ENCODE measurements around the gene STX7.
"Not testable (repeated sequence)": the region's sequence is repeated elsewhere in the genome, so short reads cannot be mapped to it uniquely, and the experiment has no call there.

The STX7 gene, protein sequence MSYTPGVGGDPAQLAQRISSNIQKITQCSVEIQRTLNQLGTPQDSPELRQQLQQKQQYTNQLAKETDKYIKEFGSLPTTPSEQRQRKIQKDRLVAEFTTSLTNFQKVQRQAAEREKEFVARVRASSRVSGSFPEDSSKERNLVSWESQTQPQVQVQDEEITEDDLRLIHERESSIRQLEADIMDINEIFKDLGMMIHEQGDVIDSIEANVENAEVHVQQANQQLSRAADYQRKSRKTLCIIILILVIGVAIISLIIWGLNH

GRCh38 chr6:132512638-132513632 lies at the start of gene STX7:
STX7 (minus strand) TSS chr6:132513116; CDS start chr6:132503530, 9,586 bp downstream.
- Mint-ChIP-seq H3K36me3 (ENCODE audit: low read depth) (peaks cover under 1% of the 10 kb centered on the region), H3K27ac (peak within 1 kb of the TSS; percentile 87), H3K4me1 (peaks cover 28% of the 10 kb centered on the region), H3K4me3 (peak within 1 kb of the TSS; percentile 93), H3K9me3 (no peaks in the 10 kb centered on the region), H3K27me3 (no peaks in the 10 kb centered on the region)
- DNase-seq (peak; percentile 86), ATAC-seq (peak; percentile 95)

DNA sequence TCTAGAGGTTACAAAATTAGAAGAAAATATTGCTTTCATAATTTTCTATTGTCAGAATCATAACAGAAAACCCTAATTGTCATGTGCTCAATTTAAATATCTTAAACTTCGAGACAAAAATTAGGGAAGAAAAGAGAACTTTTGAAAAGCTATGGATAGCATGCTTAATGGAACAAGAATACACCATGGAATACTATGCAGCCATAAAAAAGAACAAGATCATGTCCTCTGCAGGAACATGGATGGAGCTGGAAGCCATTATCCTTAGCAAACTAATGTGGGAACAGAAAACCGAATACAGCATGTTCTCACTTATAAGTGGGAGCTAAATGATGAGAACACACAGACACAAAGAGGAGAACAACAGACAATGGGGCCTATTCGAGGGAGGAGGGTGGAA lies 47.2 kb upstream of the STX7 start:
- not testable (repeated sequence) for ATAC-seq; DNase-seq; H3K4me1 Mint-ChIP-seq; H3K4me3 Mint-ChIP-seq; H3K27ac Mint-ChIP-seq; H3K9me3 Mint-ChIP-seq; H3K36me3 Mint-ChIP-seq (ENCODE audit: low read depth)
- H3K27me3 Mint-ChIP-seq: peaks cover 14% of the 10 kb centered on the region

GRCh38 chr6:132552372-132552771 lies 39.5 kb upstream of the STX7 start, which contains the start of gene TAAR8:
TAAR8 (plus strand) TSS chr6:132552672; CDS start chr6:132552693, 21 bp downstream.
- Mint-ChIP-seq H3K4me3 (no peak within 1 kb of the TSS), H3K36me3 (ENCODE audit: low read depth) (no peaks in the 10 kb centered on the region), H3K4me1 (no peaks in the 10 kb centered on the region), H3K9me3 (no peaks in the 10 kb centered on the region), H3K27me3 (peaks cover 21% of the 10 kb centered on the region), H3K27ac (no peak within 1 kb of the TSS)
- DNase-seq: no peak
- no peak for ATAC-seq

- no peak overlapping the region for H3K4me3 Mint-ChIP-seq
- H3K36me3 Mint-ChIP-seq (ENCODE audit: low read depth): no peaks in the 10 kb centered on the region
- no peaks in the 10 kb centered on the region for H3K9me3 Mint-ChIP-seq
- ATAC-seq: no peak
- H3K27ac Mint-ChIP-seq: no peak overlapping the region
- no peaks in the 10 kb centered on the region for H3K4me1 Mint-ChIP-seq
- DNase-seq: no peak
- peaks cover 17% of the 10 kb centered on the region for H3K27me3 Mint-ChIP-seq
These were observed 38.3 kb upstream of the STX7 start for GRCh38 chr6:132551214-132551613.

GRCh38 chr6:132548746-132549463 lies 36.0 kb upstream of the STX7 start:
- Mint-ChIP-seq H3K27me3 (peaks cover 15% of the 10 kb centered on the region), H3K4me3 (no peak overlapping the region), H3K9me3 (no peaks in the 10 kb centered on the region), H3K27ac (no peak overlapping the region), H3K36me3 (ENCODE audit: low read depth) (no peaks in the 10 kb centered on the region), H3K4me1 (no peaks in the 10 kb centered on the region)
- no peak for ATAC-seq
- DNase-seq: no peak

DNA sequence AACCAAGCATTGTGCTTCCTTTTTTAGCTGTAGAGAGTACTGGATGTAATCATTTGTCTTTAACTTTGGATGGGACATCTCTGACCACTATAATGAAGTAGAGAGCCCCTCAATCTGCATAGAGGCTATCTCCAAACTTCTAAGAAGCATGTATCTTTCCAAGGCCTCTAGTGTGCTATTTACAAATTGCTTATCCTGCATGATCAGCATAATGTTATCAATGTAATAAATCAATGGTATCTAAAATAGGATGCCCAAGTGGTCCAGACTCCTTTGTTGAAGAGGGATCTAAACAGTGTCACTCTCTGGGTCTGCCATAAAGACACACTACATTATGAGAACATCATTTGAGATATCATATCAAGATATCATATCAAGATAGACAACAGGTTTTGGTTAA lies 31.9 kb upstream of the STX7 start:
- no peak for ATAC-seq

DNA sequence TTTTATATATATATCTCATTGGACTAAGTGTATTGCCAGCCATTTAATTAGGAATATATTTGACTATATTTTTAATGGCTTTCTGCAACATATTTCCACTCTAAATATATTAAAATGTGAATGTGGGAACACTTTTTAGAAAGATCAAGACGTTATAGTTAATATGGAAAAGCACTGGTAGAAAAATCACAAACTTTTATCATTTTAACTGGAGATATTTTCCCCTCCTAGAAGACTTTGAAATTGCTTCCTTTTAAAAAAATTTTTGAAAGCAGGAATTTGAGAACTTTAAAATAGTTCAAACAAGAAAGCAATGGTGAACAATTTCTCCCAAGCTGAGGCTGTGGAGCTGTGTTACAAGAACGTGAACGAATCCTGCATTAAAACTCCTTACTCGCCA lies 25.1 kb upstream of the STX7 start, which contains the start of gene TAAR9:
Gene TAAR9 (plus strand): TSS at position 301 of the 400 bp plus-strand sequence. CDS start 13 bp downstream, at position 314.
- no peaks in the 10 kb centered on the region for H3K36me3 Mint-ChIP-seq (ENCODE audit: low read depth)
- no peak within 1 kb of the TSS for H3K4me3 Mint-ChIP-seq
- H3K27me3 Mint-ChIP-seq: peaks cover 19% of the 10 kb centered on the region
- no peaks in the 10 kb centered on the region for H3K4me1 Mint-ChIP-seq
- H3K9me3 Mint-ChIP-seq: no peaks in the 10 kb centered on the region
- H3K27ac Mint-ChIP-seq: no peak within 1 kb of the TSS
- no peak for ATAC-seq
- no peak for DNase-seq

More for the DNA sequence above, 31.9 kb upstream of the STX7 start:
- Mint-ChIP-seq H3K9me3 (no peaks in the 10 kb centered on the region), H3K27ac (no peak overlapping the region), H3K4me1 (no peaks in the 10 kb centered on the region), H3K4me3 (no peak overlapping the region), H3K27me3 (peaks cover 21% of the 10 kb centered on the region), H3K36me3 (ENCODE audit: low read depth) (no peaks in the 10 kb centered on the region)
- no peak for DNase-seq

- Mint-ChIP-seq H3K9me3 (no peaks in the 10 kb centered on the region), H3K4me3 (no peak overlapping the region), H3K27ac (no peak overlapping the region), H3K27me3 (peaks cover 19% of the 10 kb centered on the region), H3K36me3 (ENCODE audit: low read depth) (no peaks in the 10 kb centered on the region), H3K4me1 (no peaks in the 10 kb centered on the region)
- ATAC-seq: no peak
- no peak for DNase-seq
These were observed 24.2 kb upstream of the STX7 start for GRCh38 chr6:132537145-132537544.

DNA sequence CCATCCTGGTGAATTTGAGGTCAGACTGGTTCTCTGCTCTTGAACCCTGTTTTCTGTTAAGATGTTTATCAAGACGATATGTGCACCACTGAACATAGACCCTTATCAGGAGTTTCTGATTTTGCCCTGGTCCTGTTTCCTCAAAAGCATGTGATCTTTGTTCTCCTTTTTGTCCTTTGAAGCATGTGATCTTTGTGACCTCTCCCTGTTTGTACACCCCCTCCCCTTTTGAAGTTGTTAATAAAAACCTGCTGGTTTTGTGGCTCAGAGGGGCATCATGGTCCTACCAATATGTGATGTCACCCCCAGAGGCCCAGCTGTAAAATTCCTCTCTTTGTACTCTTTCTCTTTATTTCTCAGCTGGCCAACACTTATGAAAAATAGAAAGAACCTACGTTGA lies 21.6 kb upstream of the STX7 start:
- not testable (repeated sequence) for H3K9me3 Mint-ChIP-seq; H3K36me3 Mint-ChIP-seq (ENCODE audit: low read depth); H3K27ac Mint-ChIP-seq; ATAC-seq; DNase-seq; H3K4me1 Mint-ChIP-seq; H3K27me3 Mint-ChIP-seq; H3K4me3 Mint-ChIP-seq

DNA sequence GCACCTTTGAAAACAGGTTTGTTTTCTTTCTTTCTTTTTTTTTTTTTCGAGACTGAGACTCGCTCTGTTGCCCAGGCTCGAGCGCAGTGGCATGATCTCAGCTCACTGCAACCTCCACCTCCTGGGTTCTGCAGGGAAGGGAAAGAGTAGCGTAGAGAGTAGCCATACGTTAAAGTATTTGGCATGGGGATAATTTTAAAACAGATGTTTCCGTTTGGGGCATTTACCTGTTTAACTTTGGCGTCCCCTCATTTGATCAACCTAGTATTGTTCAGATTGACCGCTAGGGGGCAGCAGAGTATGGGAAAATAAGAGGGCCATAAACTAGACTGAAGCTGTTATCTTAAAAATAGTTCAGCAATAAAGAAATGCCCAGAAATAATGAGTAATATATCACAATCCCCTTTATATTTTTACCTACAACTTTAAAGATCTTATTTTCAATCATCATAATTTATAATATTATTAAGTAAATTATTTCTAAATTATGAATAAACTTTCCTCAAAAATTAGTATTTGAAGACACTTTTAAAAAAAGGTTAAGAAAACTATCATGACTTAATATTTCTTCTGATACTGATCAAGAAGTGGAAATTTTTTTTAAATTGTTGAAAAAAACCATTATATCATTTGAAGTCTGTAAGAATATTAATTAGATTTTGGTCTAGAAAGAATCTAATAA lies 17.5 kb upstream of the STX7 start:
- Mint-ChIP-seq H3K9me3 (no peaks in the 10 kb centered on the region), H3K27ac (no peak overlapping the region), H3K36me3 (ENCODE audit: low read depth) (no peaks in the 10 kb centered on the region), H3K27me3 (peaks cover 11% of the 10 kb centered on the region), H3K4me1 (peaks cover 2% of the 10 kb centered on the region), H3K4me3 (peak overlapping the region; percentile 44)
- ATAC-seq: peak; percentile 68
- peak; percentile 75 for DNase-seq

GRCh38 chr6:132527791-132528190 lies 14.9 kb upstream of the STX7 start:
- DNase-seq (no peak), ATAC-seq (no peak)
- no peaks in the 10 kb centered on the region for H3K9me3 Mint-ChIP-seq
- H3K4me1 Mint-ChIP-seq: peaks cover 2% of the 10 kb centered on the region
- no peaks in the 10 kb centered on the region for H3K36me3 Mint-ChIP-seq (ENCODE audit: low read depth)
- peaks cover 23% of the 10 kb centered on the region for H3K27me3 Mint-ChIP-seq
- no peak overlapping the region for H3K27ac Mint-ChIP-seq
- H3K4me3 Mint-ChIP-seq: no peak overlapping the region

DNA sequence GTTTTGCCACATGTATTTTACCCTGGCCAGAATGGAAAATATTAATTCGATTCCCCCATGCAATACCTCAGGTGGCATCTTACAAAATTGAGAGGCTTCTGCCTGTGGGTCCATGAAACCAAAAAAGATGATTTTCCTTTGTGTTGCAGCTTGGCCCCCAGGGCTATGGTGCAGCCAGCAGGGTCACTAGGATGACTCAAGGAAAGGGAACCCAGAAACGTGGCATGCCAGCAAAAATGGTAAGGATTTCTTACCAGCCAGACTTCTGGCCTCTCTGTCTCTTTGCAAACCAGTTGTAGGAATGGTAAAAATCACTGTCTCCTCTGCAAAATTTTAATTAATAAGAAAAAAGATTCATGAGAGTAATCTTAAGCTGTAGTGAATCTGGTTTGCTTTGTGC lies 13.5 kb upstream of the STX7 start:
- Mint-ChIP-seq H3K27ac (no peak overlapping the region), H3K27me3 (peaks cover 25% of the 10 kb centered on the region), H3K9me3 (no peaks in the 10 kb centered on the region), H3K36me3 (ENCODE audit: low read depth) (no peaks in the 10 kb centered on the region), H3K4me1 (peaks cover 2% of the 10 kb centered on the region), H3K4me3 (no peak overlapping the region)
- ATAC-seq (no peak), DNase-seq (no peak)

- no peaks in the 10 kb centered on the region for H3K9me3 Mint-ChIP-seq
- no peak for DNase-seq
- no peaks in the 10 kb centered on the region for H3K36me3 Mint-ChIP-seq (ENCODE audit: low read depth)
- H3K4me1 Mint-ChIP-seq: peaks cover 2% of the 10 kb centered on the region
- no peak overlapping the region for H3K27ac Mint-ChIP-seq
- no peak overlapping the region for H3K4me3 Mint-ChIP-seq
- no peak for ATAC-seq
- H3K27me3 Mint-ChIP-seq: peaks cover 25% of the 10 kb centered on the region
These were observed 12.9 kb upstream of the STX7 start for GRCh38 chr6:132525866-132526265.

- peaks cover 29% of the 10 kb centered on the region for H3K27me3 Mint-ChIP-seq
- no peak for DNase-seq
- H3K27ac Mint-ChIP-seq: no peak overlapping the region
- no peaks in the 10 kb centered on the region for H3K9me3 Mint-ChIP-seq
- no peaks in the 10 kb centered on the region for H3K4me1 Mint-ChIP-seq
- no peaks in the 10 kb centered on the region for H3K36me3 Mint-ChIP-seq (ENCODE audit: low read depth)
- no peak for ATAC-seq
- H3K4me3 Mint-ChIP-seq: no peak overlapping the region
These were observed 11.7 kb upstream of the STX7 start for GRCh38 chr6:132524646-132525045.
